ENCODE measurements around the gene FAIM.
"Not testable (repeated sequence)": the region's sequence is repeated elsewhere in the genome, so short reads cannot be mapped to it uniquely, and the experiment has no call there.

FAIM gene

DNA sequence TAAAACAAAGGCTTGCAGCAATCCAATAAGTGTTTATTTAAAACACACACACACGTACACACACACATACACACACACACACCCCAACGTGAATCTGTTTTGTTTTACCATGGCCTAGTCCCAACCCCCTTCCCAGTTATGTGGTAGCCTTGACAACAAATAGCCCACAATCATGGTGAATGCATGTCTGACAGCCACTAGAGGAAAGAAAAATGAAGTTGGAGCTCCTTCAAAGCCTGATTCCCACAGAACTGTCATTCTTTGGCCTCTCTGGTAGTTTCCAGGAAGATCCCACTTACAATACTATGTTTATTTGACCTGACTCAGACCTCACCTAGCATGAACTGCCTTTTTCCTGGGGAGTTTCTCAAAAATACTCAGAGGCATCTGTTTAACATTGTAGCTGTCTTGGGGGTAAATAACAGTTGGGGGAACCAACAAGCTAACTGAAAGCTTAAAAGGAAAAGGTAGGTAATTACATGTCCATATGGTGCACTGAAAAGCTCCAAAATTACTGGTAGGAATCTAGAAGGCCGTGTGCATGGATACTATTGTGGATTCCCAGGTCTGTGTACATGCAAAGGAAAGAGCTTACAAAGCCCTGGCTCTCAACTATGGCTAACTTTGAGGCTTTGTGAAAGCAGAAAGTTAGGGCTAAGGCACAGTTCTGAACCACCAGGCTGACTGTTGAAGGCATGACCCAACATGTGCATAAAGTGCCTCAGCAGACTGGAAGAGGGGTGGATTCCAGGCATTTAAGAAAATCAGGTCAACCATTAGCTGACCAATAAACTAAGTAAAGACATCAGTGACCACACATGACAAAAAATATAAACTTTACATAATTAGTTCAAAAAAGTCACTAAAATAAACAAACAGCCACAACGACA is 65.3 kb downstream of the FAIM start:
- Histone ChIP-seq H3K27ac (ENCODE audit: insufficient read depth, low read length, poor library complexity, severe bottlenecking) (no peak overlapping the region), H3K9me3 (ENCODE audit: control insufficient read depth, low read length) (no peaks in the 10 kb centered on the region), H3K36me3 (ENCODE audit: control insufficient read depth, insufficient read depth, low read length) (peaks cover 30% of the 10 kb centered on the region), H3K4me1 (ENCODE audit: control insufficient read depth, insufficient read depth, low read length, poor library complexity, severe bottlenecking) (no peaks in the 10 kb centered on the region), H3K4me3 (ENCODE audit: insufficient read depth, low read depth, low read length, poor library complexity, severe bottlenecking) (no peak overlapping the region), H3K27me3 (replicated peaks; ENCODE audit: control insufficient read depth, insufficient read depth, low read length, poor library complexity, severe bottlenecking) (no peaks in the 10 kb centered on the region)
- DNase-seq = no peak

DNA sequence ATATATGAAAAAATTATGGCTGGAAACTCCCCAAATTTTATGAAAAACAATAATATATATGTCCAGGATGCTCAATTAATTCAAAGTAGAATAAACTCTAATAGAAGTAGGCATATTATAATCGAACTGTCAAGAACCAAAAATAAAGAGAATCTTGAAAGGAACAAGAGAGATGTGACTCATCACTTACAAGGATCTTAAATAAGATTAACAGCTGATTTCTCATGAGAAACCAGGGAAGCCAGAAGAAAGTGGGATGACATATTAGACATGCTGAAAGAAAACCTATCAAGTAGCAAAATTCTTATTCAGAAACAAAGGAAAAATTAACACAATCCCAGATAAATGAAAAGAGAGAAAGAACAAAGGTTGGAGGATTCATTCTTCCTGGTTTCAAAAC is 66.8 kb downstream of the FAIM start:
- no peaks in the 10 kb centered on the region for H3K27me3 ChIP-seq (replicated peaks; ENCODE audit: control insufficient read depth, insufficient read depth, low read length, poor library complexity, severe bottlenecking)
- no peaks in the 10 kb centered on the region for H3K4me1 ChIP-seq (ENCODE audit: control insufficient read depth, insufficient read depth, low read length, poor library complexity, severe bottlenecking)
- H3K27ac ChIP-seq (ENCODE audit: insufficient read depth, low read length, poor library complexity, severe bottlenecking) = no peak overlapping the region
- DNase-seq = no peak
- no peaks in the 10 kb centered on the region for H3K9me3 ChIP-seq (ENCODE audit: control insufficient read depth, low read length)
- H3K4me3 ChIP-seq (ENCODE audit: insufficient read depth, low read depth, low read length, poor library complexity, severe bottlenecking) = no peak overlapping the region
- H3K36me3 ChIP-seq (ENCODE audit: control insufficient read depth, insufficient read depth, low read length) = peaks cover 23% of the 10 kb centered on the region

DNA sequence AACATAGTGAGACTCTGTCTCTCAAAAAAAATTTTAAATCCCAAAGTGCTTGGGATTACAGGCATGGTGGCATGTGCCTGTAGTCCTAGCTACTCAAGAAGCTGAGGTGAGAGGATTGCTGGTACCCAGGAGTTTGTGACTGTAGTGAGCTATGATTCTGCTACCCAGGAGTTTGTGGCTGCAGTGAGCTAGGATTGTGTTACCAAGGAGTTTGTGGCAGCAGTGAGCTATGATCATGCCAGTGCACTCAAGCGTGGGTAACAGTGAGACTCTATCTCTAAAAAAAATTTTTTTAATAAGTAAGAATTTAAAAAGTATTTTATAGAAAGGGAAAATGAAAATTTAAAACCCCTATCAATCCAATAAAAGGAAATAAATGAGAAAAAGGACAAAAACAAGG is 69.5 kb downstream of the FAIM start:
- Histone ChIP-seq H3K27ac (ENCODE audit: insufficient read depth, low read length, poor library complexity, severe bottlenecking) (no peak overlapping the region), H3K4me3 (ENCODE audit: insufficient read depth, low read depth, low read length, poor library complexity, severe bottlenecking) (no peak overlapping the region), H3K36me3 (ENCODE audit: control insufficient read depth, insufficient read depth, low read length) (peaks cover 38% of the 10 kb centered on the region), H3K9me3 (ENCODE audit: control insufficient read depth, low read length) (no peaks in the 10 kb centered on the region), H3K27me3 (replicated peaks; ENCODE audit: control insufficient read depth, insufficient read depth, low read length, poor library complexity, severe bottlenecking) (no peaks in the 10 kb centered on the region), H3K4me1 (ENCODE audit: control insufficient read depth, insufficient read depth, low read length, poor library complexity, severe bottlenecking) (no peaks in the 10 kb centered on the region)
- no peak for DNase-seq

DNA sequence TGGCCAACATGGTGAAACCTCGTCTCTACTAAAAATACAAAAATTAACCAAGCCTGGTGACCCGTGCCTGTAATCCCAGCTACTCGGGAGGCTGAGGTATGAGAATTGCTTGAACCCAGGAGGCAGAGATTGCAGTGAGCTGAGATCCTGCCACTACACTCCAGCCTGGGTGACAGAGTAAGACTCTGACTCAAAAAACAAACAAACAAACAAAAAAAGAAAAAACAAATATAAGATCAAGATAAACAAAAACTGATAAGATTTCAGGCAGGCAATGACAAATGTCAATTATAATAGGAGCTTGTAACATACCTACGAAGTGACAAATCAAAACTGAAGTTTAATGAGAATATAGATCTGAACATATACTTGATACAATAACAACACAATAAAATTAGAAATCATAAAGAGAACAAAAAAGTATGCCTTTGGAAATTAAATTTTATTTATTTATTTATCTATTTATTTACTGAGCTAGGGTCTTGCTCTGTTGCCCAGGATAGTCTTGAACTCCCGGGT is 70.4 kb downstream of the FAIM start:
- Histone ChIP-seq H3K4me1 (ENCODE audit: control insufficient read depth, insufficient read depth, low read length, poor library complexity, severe bottlenecking) (no peaks in the 10 kb centered on the region), H3K27me3 (replicated peaks; ENCODE audit: control insufficient read depth, insufficient read depth, low read length, poor library complexity, severe bottlenecking) (no peaks in the 10 kb centered on the region), H3K27ac (ENCODE audit: insufficient read depth, low read length, poor library complexity, severe bottlenecking) (no peak overlapping the region), H3K36me3 (ENCODE audit: control insufficient read depth, insufficient read depth, low read length) (peaks cover 41% of the 10 kb centered on the region), H3K4me3 (ENCODE audit: insufficient read depth, low read depth, low read length, poor library complexity, severe bottlenecking) (no peak overlapping the region), H3K9me3 (ENCODE audit: control insufficient read depth, low read length) (no peaks in the 10 kb centered on the region)
- DNase-seq = no peak

DNA sequence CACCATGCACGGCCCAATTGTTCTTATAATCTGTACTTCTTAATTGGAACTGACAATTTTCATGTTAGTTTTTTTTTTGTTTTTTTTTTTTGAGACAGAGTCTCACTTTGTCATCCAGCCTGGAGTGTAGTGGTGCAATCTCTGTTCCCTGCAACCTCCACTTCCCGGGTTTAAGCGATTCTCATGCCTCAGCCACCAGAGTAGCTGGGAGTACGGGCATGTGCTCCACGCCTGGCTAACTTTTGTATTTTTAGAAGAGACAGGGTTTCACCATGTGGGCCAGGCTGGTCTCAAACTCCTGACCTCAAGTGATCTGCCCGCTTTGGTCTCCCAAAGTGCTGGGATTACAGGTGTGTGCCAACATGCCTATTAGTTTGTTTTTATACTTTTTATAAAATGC is 72.4 kb downstream of the FAIM start:
- peaks cover 31% of the 10 kb centered on the region for H3K36me3 ChIP-seq (ENCODE audit: control insufficient read depth, insufficient read depth, low read length)
- not testable (repeated sequence) for H3K27me3 ChIP-seq (replicated peaks; ENCODE audit: control insufficient read depth, insufficient read depth, low read length, poor library complexity, severe bottlenecking); DNase-seq

DNA sequence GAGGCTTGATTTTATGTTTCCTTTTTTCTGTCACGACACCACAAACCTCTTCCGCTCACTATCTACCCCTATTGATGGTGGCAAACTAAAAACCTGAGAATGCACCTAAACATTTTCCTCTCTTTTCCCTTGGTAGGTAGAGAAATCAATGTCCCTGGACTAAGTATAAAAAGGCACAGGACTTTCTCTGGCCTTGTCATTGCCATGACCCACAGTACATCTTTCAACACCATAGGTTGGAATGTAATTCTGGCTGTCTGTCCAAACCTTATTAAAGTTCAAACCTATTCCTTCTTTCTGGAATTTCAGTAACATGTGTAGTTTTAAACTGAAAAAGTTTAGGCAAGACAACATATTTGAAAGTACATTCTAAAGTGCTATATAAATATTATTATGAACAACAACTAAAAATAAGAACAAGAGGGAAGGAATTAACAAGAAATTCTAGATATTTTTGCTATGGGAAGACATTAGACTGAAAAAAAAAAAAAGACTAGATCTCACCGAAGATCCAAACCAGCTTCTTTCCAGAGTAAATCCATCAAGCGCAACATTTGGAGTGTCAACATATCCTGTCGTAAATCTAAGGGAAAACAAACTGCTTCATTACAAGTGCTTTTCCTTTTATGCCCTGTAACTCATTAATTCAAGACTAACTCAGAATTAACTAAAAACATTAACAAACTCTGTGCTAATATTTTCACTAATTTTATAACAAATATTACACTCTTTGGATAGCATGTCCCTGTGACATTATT is 73.1 kb downstream of the FAIM start:
- no peak for DNase-seq

More for the DNA sequence above, 72.4 kb downstream of the FAIM start:
- not testable (repeated sequence) for H3K4me3 ChIP-seq (ENCODE audit: insufficient read depth, low read depth, low read length, poor library complexity, severe bottlenecking); H3K9me3 ChIP-seq (ENCODE audit: control insufficient read depth, low read length); H3K4me1 ChIP-seq (ENCODE audit: control insufficient read depth, insufficient read depth, low read length, poor library complexity, severe bottlenecking); H3K27ac ChIP-seq (ENCODE audit: insufficient read depth, low read length, poor library complexity, severe bottlenecking)

DNA sequence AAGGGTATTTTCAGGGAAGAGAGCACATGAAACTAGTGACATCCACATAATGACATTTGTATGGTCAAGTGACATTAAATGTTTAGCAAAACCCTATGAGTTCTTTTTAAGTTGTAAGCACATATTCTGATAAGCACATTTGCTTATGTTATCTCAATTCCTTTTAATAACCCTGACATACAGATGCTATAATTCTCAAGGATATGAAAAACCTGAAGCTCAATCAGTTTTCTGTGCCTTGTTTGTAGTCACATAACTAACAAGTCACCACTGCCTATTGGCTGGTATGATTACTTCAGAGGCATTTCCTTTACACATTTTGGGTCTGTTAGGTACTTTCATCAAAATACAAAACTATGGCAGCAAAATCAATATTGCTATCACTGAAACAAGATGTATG is 74.1 kb downstream of the FAIM start:
- no peak for DNase-seq
- Histone ChIP-seq H3K4me1 (ENCODE audit: control insufficient read depth, insufficient read depth, low read length, poor library complexity, severe bottlenecking) (no peaks in the 10 kb centered on the region), H3K36me3 (ENCODE audit: control insufficient read depth, insufficient read depth, low read length) (peaks cover 18% of the 10 kb centered on the region), H3K9me3 (ENCODE audit: control insufficient read depth, low read length) (no peaks in the 10 kb centered on the region), H3K4me3 (ENCODE audit: insufficient read depth, low read depth, low read length, poor library complexity, severe bottlenecking) (no peak overlapping the region), H3K27ac (ENCODE audit: insufficient read depth, low read length, poor library complexity, severe bottlenecking) (no peak overlapping the region), H3K27me3 (replicated peaks; ENCODE audit: control insufficient read depth, insufficient read depth, low read length, poor library complexity, severe bottlenecking) (no peaks in the 10 kb centered on the region)

More for the DNA sequence above, 73.1 kb downstream of the FAIM start:
- Histone ChIP-seq H3K27ac (ENCODE audit: insufficient read depth, low read length, poor library complexity, severe bottlenecking) (no peak overlapping the region), H3K36me3 (ENCODE audit: control insufficient read depth, insufficient read depth, low read length) (peaks cover 24% of the 10 kb centered on the region), H3K4me3 (ENCODE audit: insufficient read depth, low read depth, low read length, poor library complexity, severe bottlenecking) (no peak overlapping the region), H3K27me3 (replicated peaks; ENCODE audit: control insufficient read depth, insufficient read depth, low read length, poor library complexity, severe bottlenecking) (no peaks in the 10 kb centered on the region), H3K4me1 (ENCODE audit: control insufficient read depth, insufficient read depth, low read length, poor library complexity, severe bottlenecking) (no peaks in the 10 kb centered on the region), H3K9me3 (ENCODE audit: control insufficient read depth, low read length) (no peaks in the 10 kb centered on the region)
